ENCODE measurements around the gene DUSP28.

Gene DUSP28

GRCh38 chr2:240566203-240567136 lies 6.3 kb downstream of the DUSP28 start (continued):
- TF ChIP-seq ZNF791 (tag by site-specific recombination; IDR thresholded peaks at IDR 0.05) (no peak), ZNF157 (tag by site-specific recombination; IDR thresholded peaks at IDR 0.05) (no peak), RBAK (tag by site-specific recombination; IDR thresholded peaks at IDR 0.05) (no peak), ZNF639 (tag by site-specific recombination; IDR thresholded peaks at IDR 0.05) (no peak)

- CTCF ChIA-PET = interaction anchor here (0.6 to 3.8 kb wide), 6 partner anchors 10 to 482 kb away, joined by 3 to 34 read pairs (median 5); partner anchors contain the start of gene CAPN10
- H3K9me3 ChIP-seq (ENCODE audit: control insufficient read depth, insufficient read depth, low read depth, low read length) = no peaks in the 10 kb centered on the region
- H3K4me3 ChIP-seq (ENCODE audit: low read depth, low read length) = peak overlapping the region; percentile 50
- H3K4me1 ChIP-seq (ENCODE audit: control insufficient read depth, insufficient read depth, low read length) = peaks cover 4% of the 10 kb centered on the region
- peaks cover 0 to 19% of the 10 kb centered on the region in 2 experiments; a peak in 1 of 3 replicates for H3K36me3 ChIP-seq (ENCODE audit: control insufficient read depth in 2 of 2, insufficient read depth in 1 of 2, low read length in 2 of 2)
- POLR2A ChIA-PET = interaction anchor here (2.2 to 3.8 kb wide), 2 partner anchors 14 to 19 kb away, joined by 15 to 46 read pairs; partner anchors contain the start of gene CAPN10
- no peak for TF ChIP-seq ZBTB10 (tag by site-specific recombination; IDR thresholded peaks at IDR 0.05)
- no peak for TF ChIP-seq INSM2 (tag by site-specific recombination; IDR thresholded peaks at IDR 0.05)
- TF ChIP-seq ZNF514 (tag by site-specific recombination; IDR thresholded peaks at IDR 0.05) = no peak
- no peak for TF ChIP-seq MYNN (tag by site-specific recombination; IDR thresholded peaks at IDR 0.05; ENCODE audit: borderline replicate concordance)
- TF ChIP-seq TSHZ1 (tag by site-specific recombination; IDR thresholded peaks at IDR 0.05; ENCODE audit: borderline replicate concordance) = no peak
- TF ChIP-seq ZNF112 (tag by site-specific recombination; IDR thresholded peaks at IDR 0.05) = no peak
- no peak for TF ChIP-seq REPIN1 (tag by site-specific recombination; IDR thresholded peaks at IDR 0.05; ENCODE audit: low read depth)
- TF ChIP-seq ZNF175 (tag by site-specific recombination; IDR thresholded peaks at IDR 0.05) = no peak
- peak; percentile 92 for TF ChIP-seq ZNF335 (tag by site-specific recombination; conservative IDR thresholded peaks at IDR 0.05)
- TF ChIP-seq PATZ1 (tag by site-specific recombination; IDR thresholded peaks at IDR 0.05) = no peak
- no peak for TF ChIP-seq ZNF629 (tag by site-specific recombination; IDR thresholded peaks at IDR 0.05)
- 0 out of 2 replicates have a peak, but pooled peaks have one; percentile 58 for TF ChIP-seq ZBTB8A (tag by site-specific recombination; IDR thresholded peaks at IDR 0.05)
- TF ChIP-seq ZNF248 (tag by site-specific recombination; IDR thresholded peaks at IDR 0.05) = no peak
- TF ChIP-seq ZNF488 (tag by site-specific recombination; IDR thresholded peaks at IDR 0.05) = no peak
- H3K27ac ChIP-seq (ENCODE audit: extremely low read depth, low read depth, low read length) = peak overlapping the region; percentile 60; the same call in 1 of the 2 replicates
These were observed 7.1 kb downstream of the DUSP28 start for GRCh38 chr2:240567137-240567871.

Measured in HEK293 (cell line).